Subcutaneous abdominal adipose tissue (tissue), 5 donors: Measurements from ENCODE around the gene LRRK1.
A peak's percentile ranks its signal among the peaks of the same experiment; 100 is the strongest.

Experiments
- H3K27ac ChIP-seq: one replicate; pipeline ENCODE4 v1.7.0; 2013; ENCODE audit warnings: low read depth, mild to moderate bottlenecking, inconsistent platforms, low read length, moderate library complexity
- H3K27me3 ChIP-seq, 5 donors: one replicate each; pipeline ENCODE4 v1.7.0; 2013; ENCODE audit warnings: low read length in 5 of 5, inconsistent platforms in 1 of 5; ENCODE audit not compliant: control insufficient read depth in 5 of 5, insufficient read depth in 4 of 5
- H3K36me3 ChIP-seq, 5 donors: one replicate each; pipeline ENCODE4 v1.7.0; 2013; ENCODE audit warnings: low read length in 5 of 5; ENCODE audit not compliant: control insufficient read depth in 5 of 5, insufficient read depth in 5 of 5
- H3K4me1 ChIP-seq, 5 donors: one replicate each; pipeline ENCODE4 v1.7.0; 2013; ENCODE audit warnings: low read length in 5 of 5, mild to moderate bottlenecking in 3 of 5, moderate library complexity in 1 of 5; ENCODE audit not compliant: control insufficient read depth in 5 of 5, insufficient read depth in 5 of 5
- H3K4me3 ChIP-seq, 5 donors: one replicate each; pipeline ENCODE4 v1.7.0; 2013; ENCODE audit warnings: low read length in 5 of 5, low read depth in 1 of 5
- H3K9ac ChIP-seq, 5 donors: one replicate each; pipeline ENCODE4 v1.7.0; 2013; ENCODE audit warnings: low read length in 5 of 5, mild to moderate bottlenecking in 4 of 5, moderate library complexity in 3 of 5
- H3K9me3 ChIP-seq, 5 donors: one replicate each; pipeline ENCODE4 v1.7.0; 2013; ENCODE audit warnings: low read length in 5 of 5; ENCODE audit not compliant: control insufficient read depth in 5 of 5
- donor health status: healthy.
- donor health status: healthy.
- donor health status: healthy.
- donor health status: healthy.
- donor health status: healthy.

LRRK1 gene

DNA sequence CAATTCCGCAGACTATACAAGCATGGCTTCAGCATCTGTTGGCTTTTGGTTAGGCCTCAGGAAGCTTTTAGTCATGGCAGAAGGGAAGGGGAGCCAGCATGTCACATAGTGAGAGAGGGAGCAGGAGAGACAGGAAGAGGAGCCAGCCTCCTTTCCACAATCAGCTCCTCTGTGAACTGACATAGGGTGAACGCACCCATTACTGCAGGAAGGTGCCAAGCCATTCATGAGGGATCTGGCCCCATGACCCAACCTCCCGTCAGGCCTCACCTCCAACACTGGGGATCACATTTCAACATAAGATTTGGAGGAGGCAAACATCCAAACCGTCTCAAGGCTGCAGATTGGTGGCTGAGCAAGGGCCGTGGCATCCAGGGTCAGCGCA is 106.3 kb downstream of the LRRK1 start:
- Histone ChIP-seq H3K27ac (no peak overlapping the region), H3K4me3 (no peak overlapping the region), H3K9ac (no peak overlapping the region), H3K36me3 (peaks cover 0 to 86% (median 40%) of the 10 kb centered on the region in 5 donors), H3K4me1 (peaks cover 7 to 28% (median 15%) of the 10 kb centered on the region in 5 donors), H3K9me3 (no peaks in the 10 kb centered on the region), H3K27me3 (no peaks in the 10 kb centered on the region)

DNA sequence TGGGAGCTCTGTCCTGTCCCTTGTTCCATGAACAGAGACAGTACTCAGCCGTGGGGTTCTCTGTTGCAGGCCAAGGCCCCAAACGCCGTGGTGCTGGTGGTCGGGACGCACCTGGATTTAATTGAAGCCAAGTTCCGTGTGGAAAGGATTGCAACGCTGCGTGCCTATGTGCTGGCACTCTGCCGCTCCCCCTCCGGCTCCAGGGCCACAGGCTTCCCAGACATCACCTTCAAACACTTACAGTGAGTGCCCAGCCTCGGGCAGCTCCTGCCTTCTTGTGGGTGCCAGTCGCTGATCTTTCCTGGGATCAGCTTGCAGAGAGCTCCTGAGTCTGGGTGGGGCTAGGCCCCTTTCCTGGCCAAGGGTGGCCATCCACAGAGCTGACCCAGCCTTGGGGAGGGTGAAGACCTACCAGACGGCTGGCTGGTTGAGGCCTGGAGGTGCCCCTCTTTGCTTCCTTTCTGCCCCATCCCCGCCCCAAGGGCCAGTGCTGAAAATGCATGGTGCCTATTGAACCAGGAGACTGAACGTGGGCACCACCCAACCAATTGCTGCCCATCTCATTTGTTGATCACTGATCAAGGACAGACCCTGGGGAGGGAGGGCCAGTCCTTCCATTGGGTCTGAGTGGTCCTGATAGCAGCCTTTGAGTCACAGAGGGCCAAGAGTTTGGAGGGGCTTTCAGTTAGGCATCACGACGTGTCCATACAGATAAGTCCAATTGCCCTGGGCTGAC is 106.9 kb downstream of the LRRK1 start:
- Histone ChIP-seq H3K9ac (peak overlapping the region in 1 of 5 donors; percentile 12), H3K27me3 (no peaks in the 10 kb centered on the region), H3K4me3 (no peak overlapping the region), H3K4me1 (peaks cover 7 to 28% (median 15%) of the 10 kb centered on the region in 5 donors), H3K9me3 (no peaks in the 10 kb centered on the region), H3K36me3 (peaks cover 0 to 86% (median 41%) of the 10 kb centered on the region in 5 donors), H3K27ac (no peak overlapping the region)

DNA sequence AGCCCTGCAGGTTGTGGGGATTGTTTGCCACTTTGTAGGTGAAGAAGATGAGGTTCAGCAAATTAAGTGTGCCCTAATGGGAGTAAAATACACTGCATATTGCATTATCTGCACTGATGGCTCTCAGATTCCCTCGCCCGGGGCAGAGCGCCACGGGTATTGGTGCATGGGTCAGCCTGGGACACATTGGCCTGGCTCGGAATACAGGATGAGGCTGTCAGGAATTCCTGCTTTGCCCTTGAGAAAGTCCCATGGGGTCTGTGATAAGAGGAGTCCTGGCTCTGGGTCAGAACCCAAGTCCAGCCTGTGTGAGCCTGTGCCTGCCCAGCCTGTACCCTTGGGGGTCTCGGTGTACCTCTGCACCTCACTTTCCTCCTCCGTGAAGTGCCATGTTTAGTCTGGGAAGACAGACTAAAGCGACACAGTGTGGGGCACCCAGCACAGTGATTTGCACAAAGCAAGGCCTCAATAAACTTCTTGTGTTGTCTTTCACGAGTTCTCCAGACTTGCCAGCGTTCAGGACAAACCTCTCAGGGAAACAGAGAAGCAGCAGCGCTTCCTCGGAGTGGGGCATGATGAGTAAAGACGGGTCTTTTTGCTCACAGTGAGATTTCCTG is 107.6 kb downstream of the LRRK1 start:
- peaks cover 0 to 85% (median 41%) of the 10 kb centered on the region in 5 donors for H3K36me3 ChIP-seq
- no peak overlapping the region for H3K4me3 ChIP-seq

DNA sequence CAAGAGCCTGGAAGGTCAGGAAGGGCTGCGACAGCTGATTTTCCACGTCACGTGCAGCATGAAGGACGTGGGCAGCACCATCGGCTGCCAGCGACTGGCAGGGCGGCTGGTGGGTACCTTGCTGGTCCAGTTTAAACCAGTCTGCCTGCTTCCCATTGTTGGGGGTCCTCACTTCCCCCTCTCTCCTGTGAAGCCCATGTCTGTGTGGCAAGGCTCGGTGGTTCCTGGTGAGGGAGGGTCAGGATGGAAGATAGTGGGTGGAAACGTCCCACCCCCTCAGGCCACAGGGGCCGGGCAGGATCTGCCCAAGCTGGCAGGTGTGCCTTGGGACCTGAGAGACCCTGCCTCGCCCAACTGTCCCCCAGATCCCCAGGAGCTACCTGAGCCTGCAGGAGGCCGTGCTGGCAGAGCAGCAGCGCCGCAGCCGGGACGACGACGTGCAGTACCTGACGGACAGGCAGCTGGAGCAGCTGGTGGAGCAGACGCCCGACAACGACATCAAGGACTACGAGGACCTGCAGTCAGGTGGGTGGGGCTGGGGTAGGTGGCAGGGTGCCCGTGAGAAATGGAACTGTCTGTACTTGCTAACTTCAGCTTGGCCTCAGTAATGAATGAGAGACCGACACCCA is 108.2 kb downstream of the LRRK1 start:
- no peak overlapping the region for H3K4me3 ChIP-seq
- peaks cover 0 to 78% (median 37%) of the 10 kb centered on the region in 5 donors for H3K36me3 ChIP-seq
- H3K27ac ChIP-seq, result no peak overlapping the region
- no peak overlapping the region for H3K9ac ChIP-seq
- peaks cover 7 to 28% (median 15%) of the 10 kb centered on the region in 5 donors for H3K4me1 ChIP-seq
- no peaks in the 10 kb centered on the region for H3K27me3 ChIP-seq
- H3K9me3 ChIP-seq, result no peaks in the 10 kb centered on the region

More for the DNA sequence above, 107.6 kb downstream of the LRRK1 start:
- Histone ChIP-seq H3K27ac (no peak overlapping the region), H3K4me1 (peaks cover 7 to 28% (median 15%) of the 10 kb centered on the region in 5 donors), H3K9ac (peak overlapping the region in 1 of 5 donors; percentile 12), H3K27me3 (no peaks in the 10 kb centered on the region), H3K9me3 (no peaks in the 10 kb centered on the region)

DNA sequence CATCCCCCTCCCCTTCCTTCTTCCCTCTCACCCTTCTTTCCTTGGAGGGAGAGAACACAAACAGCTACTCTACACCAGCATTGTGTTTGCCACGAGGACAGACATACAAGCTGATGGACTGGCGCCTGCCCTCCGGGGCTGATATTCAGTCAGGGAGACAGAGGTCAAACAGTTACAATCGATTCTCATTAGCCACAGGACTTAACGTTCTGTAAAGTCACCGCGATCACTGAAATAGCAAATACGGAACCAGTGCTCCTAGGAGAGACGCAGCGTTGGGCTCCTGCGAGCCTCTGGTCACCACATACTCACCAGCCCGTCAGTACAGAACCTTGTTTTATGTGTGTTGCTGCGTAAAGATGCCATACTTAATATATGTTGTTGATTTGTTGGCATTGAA is 108.8 kb downstream of the LRRK1 start:
- peaks cover 7 to 28% (median 15%) of the 10 kb centered on the region in 5 donors for H3K4me1 ChIP-seq
- peaks cover 0 to 79% (median 35%) of the 10 kb centered on the region in 5 donors for H3K36me3 ChIP-seq
- H3K9me3 ChIP-seq, result no peaks in the 10 kb centered on the region
- no peak overlapping the region for H3K27ac ChIP-seq
- no peaks in the 10 kb centered on the region for H3K27me3 ChIP-seq
- H3K9ac ChIP-seq, result no peak overlapping the region
- no peak overlapping the region for H3K4me3 ChIP-seq

DNA sequence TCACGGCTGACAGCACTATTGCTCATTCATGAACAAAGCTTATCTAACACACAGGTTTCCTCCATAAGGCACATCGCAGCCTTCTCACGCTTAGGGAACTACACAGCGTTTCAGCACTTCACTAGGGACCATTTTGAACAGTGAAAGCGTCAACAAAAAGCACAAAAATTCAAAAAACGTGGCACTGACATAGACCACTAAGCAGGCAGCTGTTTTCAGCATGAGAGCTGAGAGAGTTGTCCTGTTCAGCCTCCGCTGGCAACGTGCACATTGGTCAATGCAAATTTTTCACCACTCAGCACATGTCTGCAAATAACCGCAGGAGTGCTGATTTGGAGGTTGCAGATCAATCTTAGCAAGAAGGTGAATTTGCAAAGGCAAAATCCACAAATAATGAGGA is 109.2 kb downstream of the LRRK1 start:
- Histone ChIP-seq H3K4me3 (no peak overlapping the region), H3K27ac (no peak overlapping the region), H3K9ac (no peak overlapping the region), H3K36me3 (peaks cover 3 to 75% (median 35%) of the 10 kb centered on the region in 5 donors), H3K9me3 (no peaks in the 10 kb centered on the region), H3K4me1 (peaks cover 7 to 28% (median 15%) of the 10 kb centered on the region in 5 donors), H3K27me3 (no peaks in the 10 kb centered on the region)

DNA sequence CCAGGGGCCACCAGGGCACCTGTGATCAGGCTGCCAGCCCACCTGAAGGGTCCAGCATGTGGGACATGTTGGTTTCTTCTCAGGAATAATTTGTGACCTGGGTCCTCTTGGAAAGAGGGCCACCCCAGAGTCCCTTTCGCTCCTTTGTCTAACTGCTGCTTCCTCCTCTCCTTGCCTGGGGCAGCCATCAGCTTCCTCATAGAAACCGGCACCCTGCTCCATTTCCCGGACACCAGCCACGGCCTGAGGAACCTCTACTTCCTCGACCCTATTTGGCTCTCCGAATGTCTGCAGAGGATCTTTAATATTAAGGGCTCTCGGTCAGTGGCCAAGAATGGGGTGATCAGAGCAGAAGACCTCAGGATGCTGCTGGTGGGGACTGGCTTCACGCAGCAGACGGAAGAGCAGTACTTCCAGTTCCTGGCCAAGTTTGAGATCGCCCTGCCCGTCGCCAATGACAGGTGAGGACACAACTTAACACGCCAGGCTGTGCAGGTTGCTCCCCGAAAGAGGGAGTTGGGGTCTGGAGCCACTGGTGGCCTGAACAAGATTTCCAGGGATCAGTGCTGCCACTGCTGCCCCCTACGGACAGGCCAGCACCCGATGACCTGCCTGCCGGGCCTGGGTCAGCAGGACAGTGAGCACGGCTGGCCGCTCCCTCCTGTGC is 109.7 kb downstream of the LRRK1 start:
- Histone ChIP-seq H3K27ac (no peak overlapping the region), H3K27me3 (no peaks in the 10 kb centered on the region), H3K9me3 (no peaks in the 10 kb centered on the region), H3K4me3 (no peak overlapping the region), H3K4me1 (peaks cover 7 to 24% (median 15%) of the 10 kb centered on the region in 5 donors), H3K36me3 (peaks cover 9 to 75% (median 35%) of the 10 kb centered on the region in 5 donors), H3K9ac (no peak overlapping the region)

DNA sequence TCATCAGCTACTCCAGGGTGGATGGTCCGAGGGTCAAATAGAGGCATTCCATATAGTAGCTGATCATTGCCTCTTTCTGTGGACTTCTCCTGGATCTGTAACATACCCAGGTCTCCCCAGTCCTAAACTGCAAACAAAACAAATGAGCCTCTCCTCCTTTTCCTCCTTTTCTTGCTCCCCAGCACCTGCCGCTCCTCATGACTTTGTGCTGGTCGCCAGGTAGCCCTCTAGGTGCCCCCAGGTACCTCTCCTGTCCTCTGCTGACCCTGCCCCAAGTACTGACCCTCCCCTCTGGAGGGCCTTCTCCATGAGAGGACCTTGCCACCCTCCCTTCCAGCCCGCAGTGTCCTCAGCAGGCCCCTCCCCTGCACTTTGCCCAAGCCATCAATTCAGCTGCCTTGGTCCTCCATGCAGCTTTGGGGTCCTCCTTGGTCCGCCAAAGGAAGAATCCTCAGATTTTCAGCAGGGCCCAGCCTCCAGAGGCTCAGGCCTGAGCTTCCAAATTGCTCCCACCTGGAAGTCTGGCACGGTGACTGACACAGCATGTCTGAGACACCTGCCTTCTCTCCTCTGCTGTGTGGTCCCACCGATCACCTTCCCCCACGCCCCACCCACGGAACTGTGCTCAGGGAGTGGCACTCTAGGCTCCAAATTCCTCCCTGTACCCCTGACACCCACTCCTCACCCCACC is 111.0 kb downstream of the LRRK1 start:
- H3K36me3 ChIP-seq, result peaks cover 11 to 70% (median 35%) of the 10 kb centered on the region in 5 donors
- H3K4me1 ChIP-seq, result peaks cover 7 to 24% (median 15%) of the 10 kb centered on the region in 5 donors
- no peak overlapping the region for H3K4me3 ChIP-seq
- H3K27me3 ChIP-seq, result no peaks in the 10 kb centered on the region
- no peak overlapping the region for H3K9ac ChIP-seq
- no peak overlapping the region for H3K27ac ChIP-seq
- H3K9me3 ChIP-seq, result peaks cover 0 to 5% (median 0%) of the 10 kb centered on the region in 5 donors

DNA sequence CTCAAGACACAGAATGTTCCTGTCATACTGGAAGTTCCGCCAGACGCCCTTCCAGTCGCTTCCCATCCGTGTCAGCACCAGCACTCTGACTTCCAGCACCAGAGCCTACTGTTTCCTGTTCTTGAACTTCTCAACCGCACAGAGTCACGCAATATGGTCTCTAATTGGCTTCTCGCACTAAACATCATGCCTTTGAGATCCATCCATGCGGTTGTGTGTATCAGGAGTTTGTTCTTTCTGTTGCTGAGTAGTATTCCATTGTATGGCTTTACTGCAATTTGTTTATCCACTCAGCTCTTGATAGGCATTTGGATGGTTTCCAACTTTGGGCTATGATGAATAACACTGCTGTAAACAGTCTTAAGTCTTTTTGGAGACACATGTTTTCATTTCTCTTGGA is 112.1 kb downstream of the LRRK1 start:
- H3K36me3 ChIP-seq, result peaks cover 11 to 59% (median 30%) of the 10 kb centered on the region in 5 donors
- H3K4me3 ChIP-seq, result no peak overlapping the region
- peaks cover 0 to 7% (median 3%) of the 10 kb centered on the region in 5 donors for H3K9me3 ChIP-seq
- no peaks in the 10 kb centered on the region for H3K27me3 ChIP-seq
- H3K9ac ChIP-seq, result no peak overlapping the region
- peaks cover 7 to 18% (median 12%) of the 10 kb centered on the region in 5 donors for H3K4me1 ChIP-seq
- H3K27ac ChIP-seq, result no peak overlapping the region
